Keratinocyte (primary cell): Measurements from ENCODE around the gene MEG3. TPM values are rescaled to one million over a fixed set of nuclear protein-coding genes. Genes with fewer than 3 reads are reported as not detected.

Experiments
- DNase-seq: peaks from one replicate; pipeline ENCODE4 v3.0.0-alpha.2; 2011; ENCODE audit warnings: low read depth, missing footprints, low spot score
- FAIRE-seq: peaks from 2 replicates; lab custom pipeline; 2011; peaks lifted over from hg19 to GRCh38; lab: Jason Lieb, UNC
- H2AFZ ChIP-seq: 2 replicates; pipeline ENCODE4 v1.6.0; 2012; ENCODE audit warnings: low read length, control low read depth, inconsistent platforms; ENCODE audit not compliant: control insufficient read depth
- H3K27ac ChIP-seq: 2 replicates; pipeline ENCODE4 v1.5.1; 2011; ENCODE audit warnings: low read length; ENCODE audit not compliant: control insufficient read depth, insufficient read depth
- H3K27me3 ChIP-seq: 3 replicates; pipeline ENCODE4 v1.6.0; 2011; ENCODE audit warnings: low read length; ENCODE audit not compliant: control insufficient read depth, insufficient read depth; ENCODE audit errors: extremely low read depth
- H3K36me3 ChIP-seq, 2 experiments: 2 replicates in 1 of 2; 3 replicates in 1 of 2; pipeline ENCODE4 v1.5.1; 2011; ENCODE audit warnings: low read length in 2 of 2, mild to moderate bottlenecking in 1 of 2; ENCODE audit not compliant: control insufficient read depth in 2 of 2, insufficient read depth in 2 of 2; ENCODE audit errors: extremely low read depth in 1 of 2
- H3K4me1 ChIP-seq: 3 replicates; pipeline ENCODE4 v1.5.1; 2011; ENCODE audit warnings: low read length; ENCODE audit not compliant: control insufficient read depth, insufficient read depth; ENCODE audit errors: extremely low read depth
- H3K4me2 ChIP-seq: 3 replicates; pipeline ENCODE4 v1.6.0; 2011; ENCODE audit warnings: low read depth, low read length; ENCODE audit not compliant: control insufficient read depth, insufficient read depth; ENCODE audit errors: extremely low read depth
- H3K4me3 ChIP-seq, 3 experiments: fragments of 200-600 bp in 1 of 3; sonication (generic) in 1 of 3; 2 replicates in 2 of 3; 3 replicates in 1 of 3; pipeline ENCODE4 v1.5.1; 2011 to 2016; ENCODE audit warnings: low read length in 3 of 3, mild to moderate bottlenecking in 3 of 3, control low read depth in 2 of 3, inconsistent platforms in 1 of 3, low read depth in 1 of 3, mixed read lengths in 1 of 3, mixed run types in 1 of 3, moderate library complexity in 1 of 3; ENCODE audit not compliant: control insufficient read depth in 2 of 3, insufficient read depth in 2 of 3; ENCODE audit errors: extremely low read depth in 1 of 3
- H3K79me2 ChIP-seq: 2 replicates; pipeline ENCODE4 v1.6.0; 2012; ENCODE audit warnings: low read length; ENCODE audit not compliant: control insufficient read depth, insufficient read depth
- H3K9ac ChIP-seq: 3 replicates; pipeline ENCODE4 v1.6.0; 2011; ENCODE audit warnings: low read length; ENCODE audit not compliant: control insufficient read depth, insufficient read depth; ENCODE audit errors: extremely low read depth
- H3K9me1 ChIP-seq: 3 replicates; pipeline ENCODE4 v1.6.0; 2011; ENCODE audit warnings: low read length; ENCODE audit not compliant: control insufficient read depth, insufficient read depth; ENCODE audit errors: extremely low read depth
- H3K9me3 ChIP-seq: 2 replicates; pipeline ENCODE4 v1.5.1; 2012; ENCODE audit warnings: low read depth, low read length; ENCODE audit not compliant: control insufficient read depth
- H4K20me1 ChIP-seq: 3 replicates; pipeline ENCODE4 v1.6.0; 2011; ENCODE audit warnings: low read length; ENCODE audit not compliant: control insufficient read depth, insufficient read depth; ENCODE audit errors: extremely low read depth
- EZH2 ChIP-seq: IDR thresholded peaks from one replicate; pipeline ENCODE4 v1.6.1; 2012; ENCODE audit warnings: inconsistent platforms, mild to moderate bottlenecking, low read length, moderate library complexity
- dilution Hi-C: fragments of 300-500 bp; cut with MboI; formaldehyde crosslinking; loops from one replicate; pipeline ENCODE4 v1.7.0; 2020; ENCODE audit warnings: low sequenced_read_pairs; ENCODE audit not compliant: extremely low pct_ligation_motif_present
- polyA plus RNA-seq, 5 experiments: library from polyadenylated mRNA; depleted of rRNA in 3 of 5; stranded (reverse) in 3 of 5; stranded (forward) in 1 of 5; unstranded in 1 of 5; fragments of >200 nt; gene quantifications; 1 replicate in 1 of 5; 2 replicates in 3 of 5; 3 replicates in 1 of 5; pipeline versions ENCODE4 v1.2.1 to v1.2.3, GENCODE V29; 2011 to 2012; ENCODE audit warnings: missing spikeins in 2 of 5, low read depth in 1 of 5, low replicate concordance in 1 of 5
- TF ChIP-seq, protein P1 (sequence below), 3 experiments: IDR thresholded peaks in 1 of 3; conservative IDR thresholded peaks in 1 of 3; optimal IDR thresholded peaks in 1 of 3; 2 replicates in 2 of 3; 3 replicates in 1 of 3; pipeline versions ENCODE3 to v1.5.1; 2011; ENCODE audit warnings: low read length in 3 of 3, mild to moderate bottlenecking in 3 of 3, moderate library complexity in 2 of 3, control low read depth in 1 of 3, inconsistent platforms in 1 of 3; ENCODE audit not compliant: insufficient read depth in 2 of 3; ENCODE audit errors: extremely low read depth in 1 of 3

The MEG3 gene
- polyA plus RNA-seq, 1 donor (not counting 4 experiments of a cell fraction or from before 2014, with no cell fraction given): 5.6 TPM

DNA sequence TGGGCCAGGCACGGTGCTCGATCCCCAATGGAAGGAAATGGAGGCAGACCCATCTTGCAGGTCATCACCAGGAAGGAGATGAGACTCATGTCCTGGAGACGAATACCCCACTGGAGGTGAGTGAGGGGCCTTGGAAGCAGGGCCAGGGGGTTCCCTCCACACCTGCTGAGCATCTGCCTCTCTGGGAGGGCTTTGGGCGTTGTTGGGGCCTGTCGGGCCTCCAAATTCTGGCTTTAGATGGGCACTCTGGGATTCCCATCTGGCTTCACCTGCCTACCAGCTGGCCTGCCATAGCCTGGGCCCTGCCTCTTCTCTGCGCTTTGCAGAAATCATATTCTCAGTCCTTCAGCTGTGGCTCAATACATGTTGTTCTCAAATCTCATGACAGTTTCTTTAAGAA lies 63.7 kb downstream of the MEG3 start:
- Histone ChIP-seq H3K9me3 (no peaks in the 10 kb centered on the region), H3K4me1 (no peaks in the 10 kb centered on the region), H3K9ac (no peak overlapping the region), H4K20me1 (no peaks in the 10 kb centered on the region), H3K4me3 (no peak overlapping the region), H3K9me1 (no peaks in the 10 kb centered on the region), H2AFZ (no peak overlapping the region), H3K36me3 (no peaks in the 10 kb centered on the region), H3K4me2 (no peak overlapping the region), H3K79me2 (no peaks in the 10 kb centered on the region), H3K27ac (no peak overlapping the region), H3K27me3 (no peaks in the 10 kb centered on the region)
- DNase-seq (no peak), FAIRE-seq (no peak)
- TF ChIP-seq, protein P1, sequence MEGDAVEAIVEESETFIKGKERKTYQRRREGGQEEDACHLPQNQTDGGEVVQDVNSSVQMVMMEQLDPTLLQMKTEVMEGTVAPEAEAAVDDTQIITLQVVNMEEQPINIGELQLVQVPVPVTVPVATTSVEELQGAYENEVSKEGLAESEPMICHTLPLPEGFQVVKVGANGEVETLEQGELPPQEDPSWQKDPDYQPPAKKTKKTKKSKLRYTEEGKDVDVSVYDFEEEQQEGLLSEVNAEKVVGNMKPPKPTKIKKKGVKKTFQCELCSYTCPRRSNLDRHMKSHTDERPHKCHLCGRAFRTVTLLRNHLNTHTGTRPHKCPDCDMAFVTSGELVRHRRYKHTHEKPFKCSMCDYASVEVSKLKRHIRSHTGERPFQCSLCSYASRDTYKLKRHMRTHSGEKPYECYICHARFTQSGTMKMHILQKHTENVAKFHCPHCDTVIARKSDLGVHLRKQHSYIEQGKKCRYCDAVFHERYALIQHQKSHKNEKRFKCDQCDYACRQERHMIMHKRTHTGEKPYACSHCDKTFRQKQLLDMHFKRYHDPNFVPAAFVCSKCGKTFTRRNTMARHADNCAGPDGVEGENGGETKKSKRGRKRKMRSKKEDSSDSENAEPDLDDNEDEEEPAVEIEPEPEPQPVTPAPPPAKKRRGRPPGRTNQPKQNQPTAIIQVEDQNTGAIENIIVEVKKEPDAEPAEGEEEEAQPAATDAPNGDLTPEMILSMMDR (optimal IDR thresholded peaks at IDR 0.05 in 1 of 3, IDR thresholded peaks at IDR 0.05 in 1 of 3, conservative IDR thresholded peaks at IDR 0.05 in 1 of 3; ENCODE audit: extremely low read depth in 1 of 3, insufficient read depth in 2 of 3, low read length in 3 of 3): no peak
- TF ChIP-seq EZH2: no peak
- dilution Hi-C loops: no loop called here

DNA sequence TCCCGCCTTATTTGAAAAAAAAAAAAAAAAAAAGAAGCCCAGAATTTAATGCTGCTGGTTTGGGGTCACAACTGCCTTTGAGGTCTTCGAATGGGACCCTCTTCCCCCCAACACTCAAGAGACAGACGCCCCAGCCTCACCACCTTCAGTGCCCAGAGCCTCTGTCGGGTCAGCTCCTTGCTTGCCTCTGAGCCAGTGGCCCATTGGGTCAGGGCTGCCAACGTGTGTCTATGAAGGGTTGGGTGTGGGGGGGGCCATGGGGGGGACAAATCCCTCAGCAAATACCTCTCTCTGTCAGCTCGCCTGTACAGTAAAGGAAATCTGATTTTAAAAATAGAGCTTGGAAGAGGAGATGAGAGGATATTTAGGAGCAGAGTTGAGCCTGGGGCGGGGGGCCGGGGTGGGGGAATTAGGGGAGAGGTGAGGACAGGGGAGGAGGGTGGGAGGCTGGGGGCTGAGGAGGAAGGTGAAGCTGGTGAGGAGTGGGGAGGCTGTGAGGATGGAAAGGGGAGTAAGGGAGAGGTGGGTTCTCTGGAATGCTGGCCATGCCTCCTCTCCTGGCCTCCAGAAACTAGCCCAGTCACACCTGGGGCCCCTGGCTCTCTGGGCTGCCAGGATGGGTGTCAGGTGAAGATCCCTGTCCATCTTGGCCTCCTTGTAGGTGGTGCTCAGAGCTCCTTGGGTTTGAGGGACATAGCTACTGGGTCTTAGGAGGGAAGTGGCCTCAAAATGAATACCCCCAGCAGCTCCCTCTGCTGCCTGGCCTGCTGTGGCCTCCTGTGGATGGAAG lies 64.3 kb downstream of the MEG3 start:
- FAIRE-seq: no peak
- H3K4me1 ChIP-seq: no peaks in the 10 kb centered on the region
- DNase-seq: no peak
- no peaks in the 10 kb centered on the region for H3K79me2 ChIP-seq
- dilution Hi-C loops: no loop called here
- H3K27ac ChIP-seq: no peak overlapping the region
- H3K27me3 ChIP-seq: no peaks in the 10 kb centered on the region
- no peak overlapping the region for H2AFZ ChIP-seq
- no peak overlapping the region for H3K4me2 ChIP-seq
- H3K36me3 ChIP-seq: no peaks in the 10 kb centered on the region
- H3K9me1 ChIP-seq: no peaks in the 10 kb centered on the region
- TF ChIP-seq, protein P1 (optimal IDR thresholded peaks at IDR 0.05 in 1 of 3, IDR thresholded peaks at IDR 0.05 in 1 of 3, conservative IDR thresholded peaks at IDR 0.05 in 1 of 3; ENCODE audit: extremely low read depth in 1 of 3, insufficient read depth in 2 of 3, low read length in 3 of 3): no peak
- no peak for TF ChIP-seq EZH2
- H3K9ac ChIP-seq: no peak overlapping the region
- no peaks in the 10 kb centered on the region for H4K20me1 ChIP-seq
- H3K4me3 ChIP-seq: no peak overlapping the region
- H3K9me3 ChIP-seq: no peaks in the 10 kb centered on the region
